ENCODE data around the gene PEAK3.

PEAK3 gene

DNA sequence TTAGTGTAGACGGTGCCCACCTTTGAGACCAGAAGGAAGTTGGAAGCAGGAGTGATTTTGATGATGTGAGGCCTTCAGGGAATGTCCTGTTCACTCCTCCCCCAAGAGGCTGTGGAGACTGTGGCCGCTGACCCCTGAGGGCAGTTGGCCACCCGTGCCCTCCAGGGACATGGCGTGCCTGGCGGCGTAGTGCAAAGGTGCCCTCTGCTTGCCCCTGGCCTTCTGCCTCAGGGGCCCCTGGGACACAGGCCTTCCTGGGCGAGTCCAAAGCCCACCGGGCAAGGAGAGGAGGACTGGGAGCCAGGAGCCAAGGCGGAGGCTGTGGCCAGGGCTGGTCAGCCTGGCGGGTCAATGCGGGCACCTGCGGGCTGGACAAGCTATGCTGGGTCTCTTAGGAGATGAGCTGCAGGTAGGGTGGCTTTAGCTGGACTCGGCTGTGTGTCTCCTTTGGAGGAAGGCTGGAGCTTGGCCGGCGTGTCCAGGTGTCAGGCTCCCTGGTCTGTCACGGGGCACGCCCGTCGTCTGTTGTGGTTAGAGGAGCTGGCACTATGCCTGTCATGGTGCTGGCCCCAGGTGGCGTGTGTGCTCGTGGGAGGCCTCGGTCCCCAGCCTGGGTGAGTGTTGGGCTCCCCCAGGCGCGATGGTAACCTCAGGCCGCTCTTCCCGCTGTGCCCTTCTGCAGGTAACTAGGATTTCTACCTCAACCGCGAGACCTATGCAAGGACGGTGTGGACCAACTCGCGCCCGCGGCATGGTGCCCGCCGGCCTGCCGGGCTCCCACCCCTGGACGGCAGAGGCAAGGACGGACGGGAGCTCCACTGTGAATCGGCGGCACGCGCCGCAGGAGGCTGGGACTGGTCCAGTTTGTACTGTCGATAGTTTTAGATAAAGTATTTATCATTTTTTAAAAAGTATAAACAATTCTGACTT, 52.6 kb downstream of the PEAK3 start:
- in situ Hi-C loops (cut with HindIII; ENCODE audit: low pct_unique_long_range_greater_than_20kb, low sequenced_read_pairs): no loop called here
- DNase-seq (ENCODE audit: low read depth in 1 of 2, low spot score in 1 of 2): no peak
- TF ChIP-seq JUND (IDR thresholded peaks at IDR 0.05; ENCODE audit: low read depth): no peak

DNA sequence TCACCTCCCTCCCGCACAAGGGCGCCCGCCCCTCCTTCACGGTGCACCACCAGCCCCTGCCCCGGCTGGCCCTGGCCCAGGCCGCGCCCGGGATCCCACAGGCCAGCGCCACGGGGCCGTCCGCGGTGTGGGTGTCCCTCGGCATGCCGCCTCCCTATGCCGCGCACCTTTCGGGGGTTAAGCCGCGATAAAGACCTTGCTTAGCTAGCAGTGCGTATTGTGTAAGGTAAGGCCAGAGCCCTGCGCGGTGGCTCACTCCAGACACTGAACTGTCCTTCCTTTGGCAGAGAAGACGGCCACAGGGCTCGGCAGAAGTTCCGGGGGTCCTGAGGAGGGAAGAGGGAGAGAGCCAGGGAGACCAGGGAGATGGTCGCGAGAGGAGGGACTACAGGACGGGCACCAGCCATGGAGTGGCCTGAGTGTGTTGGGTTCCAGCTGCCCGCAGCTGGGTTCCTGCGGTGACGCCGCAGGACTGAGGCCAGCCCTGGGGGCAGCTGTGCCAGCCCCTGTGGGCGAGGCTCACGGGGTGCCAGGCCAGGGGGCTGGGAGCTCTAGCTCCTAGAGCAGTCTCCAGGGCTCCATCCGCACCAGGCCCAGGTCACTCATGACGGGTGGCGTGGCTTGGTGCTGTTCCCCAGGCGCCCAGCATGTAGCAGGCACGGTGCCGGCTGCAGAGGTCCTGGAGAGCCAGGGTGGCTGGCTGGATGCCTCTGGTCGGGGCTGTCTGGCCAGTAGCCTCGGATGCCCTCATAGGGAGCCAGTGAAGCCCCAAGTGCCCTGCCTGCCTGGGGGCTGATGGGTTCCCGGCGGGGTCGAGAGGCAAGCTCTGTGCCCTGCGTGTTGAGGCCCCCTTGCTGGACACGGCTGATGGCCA, 53.6 kb downstream of the PEAK3 start:
- in situ Hi-C loops (cut with HindIII; ENCODE audit: low pct_unique_long_range_greater_than_20kb, low sequenced_read_pairs): no loop called here
- no peak for TF ChIP-seq JUND (IDR thresholded peaks at IDR 0.05; ENCODE audit: low read depth)
- DNase-seq (ENCODE audit: low read depth in 1 of 2, low spot score in 1 of 2): no peak

DNA sequence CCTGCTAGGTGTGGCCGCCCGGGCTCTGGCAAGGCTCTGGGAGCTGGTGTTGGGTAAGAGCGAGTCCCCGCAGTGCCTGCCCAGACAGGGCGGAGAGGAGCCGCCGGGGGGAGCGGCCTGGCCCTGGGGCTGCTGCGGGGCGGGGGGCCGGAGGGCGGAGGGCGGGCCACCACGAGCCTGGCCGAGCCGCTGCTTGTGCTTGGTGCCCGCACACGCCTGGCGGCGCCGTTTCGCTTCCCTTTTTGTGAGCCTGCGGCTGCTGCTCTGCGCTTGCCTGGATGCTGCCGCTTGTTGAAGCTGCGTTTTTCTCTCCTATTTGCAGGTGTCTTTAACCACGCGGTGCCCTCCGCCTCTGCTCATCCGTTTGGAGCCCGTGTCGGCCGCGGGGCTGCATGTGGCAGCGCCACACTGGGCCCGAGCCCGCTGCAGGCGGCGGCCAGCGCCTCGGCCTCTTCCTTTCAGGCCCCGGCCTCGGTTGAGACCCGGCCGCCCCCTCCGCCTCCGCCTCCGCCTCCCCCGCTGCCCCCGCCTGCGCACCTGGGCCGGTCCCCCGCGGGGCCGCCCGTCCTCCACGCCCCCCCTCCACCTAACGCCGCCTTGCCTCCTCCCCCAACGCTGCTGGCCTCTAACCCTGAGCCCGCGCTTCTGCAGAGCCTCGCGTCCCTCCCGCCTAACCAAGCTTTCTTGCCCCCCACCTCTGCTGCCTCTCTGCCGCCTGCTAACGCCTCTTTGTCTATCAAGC, 54.4 kb downstream of the PEAK3 start:
- in situ Hi-C loops (cut with HindIII; ENCODE audit: low pct_unique_long_range_greater_than_20kb, low sequenced_read_pairs): no loop called here

DNA sequence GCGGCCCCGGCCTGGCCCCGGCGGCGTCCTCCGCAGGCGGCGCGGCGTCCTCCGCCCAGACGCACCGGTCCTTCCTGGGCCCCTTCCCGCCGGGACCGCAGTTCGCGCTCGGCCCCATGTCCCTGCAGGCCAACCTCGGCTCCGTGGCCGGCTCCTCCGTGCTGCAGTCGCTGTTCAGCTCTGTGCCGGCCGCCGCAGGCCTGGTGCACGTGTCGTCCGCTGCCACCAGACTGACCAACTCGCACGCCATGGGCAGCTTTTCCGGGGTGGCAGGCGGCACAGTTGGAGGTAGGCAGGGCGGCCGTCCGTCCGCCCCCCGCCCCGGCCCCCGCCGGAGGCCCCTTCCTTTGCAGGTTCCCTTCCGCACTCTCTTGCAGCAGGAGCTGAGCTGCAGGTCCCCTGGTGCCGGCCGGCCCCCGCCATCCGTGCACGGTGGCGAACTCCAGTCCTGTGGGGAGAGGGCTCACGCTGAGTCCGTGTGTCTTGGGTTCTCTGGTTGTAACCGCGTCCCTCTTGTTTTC, 55.1 kb downstream of the PEAK3 start:
- in situ Hi-C loops (cut with HindIII; ENCODE audit: low pct_unique_long_range_greater_than_20kb, low sequenced_read_pairs): no loop called here
- no peak for DNase-seq (ENCODE audit: low read depth in 1 of 2, low spot score in 1 of 2)
- TF ChIP-seq JUND (IDR thresholded peaks at IDR 0.05; ENCODE audit: low read depth): no peak

More for the DNA sequence above, 54.4 kb downstream of the PEAK3 start:
- no peak for DNase-seq (ENCODE audit: low read depth in 1 of 2, low spot score in 1 of 2)
- TF ChIP-seq JUND (IDR thresholded peaks at IDR 0.05; ENCODE audit: low read depth): no peak

DNA sequence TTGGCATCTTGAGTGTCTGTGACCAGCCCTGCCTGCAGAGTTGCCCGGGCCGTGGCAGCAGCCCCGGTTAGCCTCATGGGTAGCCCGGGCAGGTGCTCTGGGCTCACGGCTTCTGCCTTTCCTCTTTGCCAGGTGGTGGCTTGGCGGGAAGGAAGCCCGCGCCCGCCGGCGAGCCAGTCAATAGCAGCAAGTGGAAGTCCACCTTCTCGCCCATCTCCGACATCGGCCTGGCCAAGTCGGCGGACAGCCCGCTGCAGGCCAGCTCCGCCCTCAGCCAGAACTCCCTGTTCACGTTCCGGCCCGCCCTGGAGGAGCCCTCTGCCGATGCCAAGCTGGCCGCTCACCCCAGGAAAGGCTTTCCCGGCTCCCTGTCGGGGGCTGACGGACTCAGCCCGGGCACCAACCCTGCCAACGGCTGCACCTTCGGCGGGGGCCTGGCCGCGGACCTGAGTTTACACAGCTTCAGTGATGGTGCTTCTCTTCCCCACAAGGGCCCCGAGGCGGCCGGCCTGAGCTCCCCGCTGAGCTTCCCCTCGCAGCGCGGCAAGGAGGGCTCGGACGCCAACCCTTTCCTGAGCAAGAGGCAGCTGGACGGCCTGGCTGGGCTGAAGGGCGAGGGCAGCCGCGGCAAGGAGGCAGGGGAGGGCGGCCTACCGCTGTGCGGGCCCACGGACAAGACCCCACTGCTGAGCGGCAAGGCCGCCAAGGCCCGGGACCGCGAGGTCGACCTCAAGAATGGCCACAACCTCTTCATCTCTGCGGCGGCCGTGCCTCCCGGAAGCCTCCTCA, 55.7 kb downstream of the PEAK3 start:
- DNase-seq (ENCODE audit: low read depth in 1 of 2, low spot score in 1 of 2): no peak
- TF ChIP-seq JUND (IDR thresholded peaks at IDR 0.05; ENCODE audit: low read depth): no peak
- in situ Hi-C loops (cut with HindIII; ENCODE audit: low pct_unique_long_range_greater_than_20kb, low sequenced_read_pairs): no loop called here

DNA sequence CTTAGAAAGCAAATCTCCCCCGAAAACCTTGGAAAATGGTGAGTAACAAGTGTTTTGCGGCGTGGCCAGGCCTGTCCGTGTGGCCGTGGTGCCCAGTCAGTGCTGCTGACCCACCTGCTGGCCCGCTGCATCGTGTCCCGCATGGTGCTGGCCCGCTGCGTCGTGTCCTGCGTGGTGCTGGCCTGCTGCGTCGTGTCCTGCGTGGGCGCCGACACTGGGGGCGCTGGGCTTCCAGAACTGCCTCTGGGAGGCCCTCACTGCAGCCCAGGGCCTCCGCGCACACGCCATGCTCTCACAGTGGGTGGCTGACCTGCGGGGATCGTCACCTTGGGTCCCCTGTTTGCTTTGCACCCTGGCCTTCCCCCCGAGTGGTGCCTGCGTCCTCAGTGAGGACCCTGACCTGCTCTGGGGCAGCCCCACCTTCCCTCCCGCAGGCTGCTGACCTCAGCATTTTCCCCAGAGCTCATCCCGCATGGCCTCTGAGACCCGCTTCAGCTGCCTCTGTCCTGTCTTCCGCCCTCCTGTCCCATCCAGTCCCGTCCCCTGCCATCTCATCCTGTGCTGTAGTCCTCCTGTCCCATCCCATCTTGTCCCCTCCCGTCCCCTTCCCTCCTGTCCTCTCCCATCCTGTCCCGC, 56.4 kb downstream of the PEAK3 start:
- in situ Hi-C loops (cut with HindIII; ENCODE audit: low pct_unique_long_range_greater_than_20kb, low sequenced_read_pairs): no loop called here
- TF ChIP-seq JUND (IDR thresholded peaks at IDR 0.05; ENCODE audit: low read depth): no peak

DNA sequence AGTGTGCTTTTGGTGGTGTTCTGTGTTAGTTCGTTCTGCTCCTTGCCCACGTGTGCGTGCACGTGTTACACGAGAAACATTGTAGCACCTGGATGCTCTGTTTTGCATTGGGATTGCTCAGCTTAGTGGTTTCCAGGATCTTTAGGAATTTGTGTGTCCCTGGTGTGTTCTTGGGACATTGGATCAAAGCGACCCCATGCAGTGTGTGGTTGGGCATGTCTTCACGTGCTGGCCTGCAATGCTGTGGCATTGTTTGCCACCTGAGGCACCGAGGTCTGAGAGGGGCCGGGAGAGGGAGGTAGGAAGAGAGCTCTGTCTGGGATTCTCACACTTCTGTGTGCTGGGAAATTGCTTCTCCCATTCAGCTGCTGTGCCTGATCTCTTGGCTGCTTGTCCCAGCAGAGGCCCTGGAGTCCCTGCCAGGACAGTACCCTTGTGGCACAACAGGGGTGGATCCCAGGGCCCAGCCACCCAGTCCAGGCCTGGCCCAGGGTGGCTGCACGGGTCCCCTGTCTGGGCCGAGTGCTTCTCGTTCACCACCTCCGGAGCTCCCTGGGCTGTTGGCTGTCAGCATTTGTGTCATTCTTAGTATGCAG, 57.1 kb downstream of the PEAK3 start:
- no peak for TF ChIP-seq JUND (IDR thresholded peaks at IDR 0.05; ENCODE audit: low read depth)
- DNase-seq (ENCODE audit: low read depth in 1 of 2, low spot score in 1 of 2): no peak
- in situ Hi-C loops (cut with HindIII; ENCODE audit: low pct_unique_long_range_greater_than_20kb, low sequenced_read_pairs): no loop called here

More for the DNA sequence above, 56.4 kb downstream of the PEAK3 start:
- no peak for DNase-seq (ENCODE audit: low read depth in 1 of 2, low spot score in 1 of 2)
